NCI-H510A treated with DMSO at 0.1 percent for 48 hours (cell line): ENCODE measurements around the gene EPHB6.

Experiments used
- DNase-seq: peaks from one replicate; lab custom pipeline; 2025; lab: John Stamatoyannopoulos, UW

The EPHB6 gene

DNA sequence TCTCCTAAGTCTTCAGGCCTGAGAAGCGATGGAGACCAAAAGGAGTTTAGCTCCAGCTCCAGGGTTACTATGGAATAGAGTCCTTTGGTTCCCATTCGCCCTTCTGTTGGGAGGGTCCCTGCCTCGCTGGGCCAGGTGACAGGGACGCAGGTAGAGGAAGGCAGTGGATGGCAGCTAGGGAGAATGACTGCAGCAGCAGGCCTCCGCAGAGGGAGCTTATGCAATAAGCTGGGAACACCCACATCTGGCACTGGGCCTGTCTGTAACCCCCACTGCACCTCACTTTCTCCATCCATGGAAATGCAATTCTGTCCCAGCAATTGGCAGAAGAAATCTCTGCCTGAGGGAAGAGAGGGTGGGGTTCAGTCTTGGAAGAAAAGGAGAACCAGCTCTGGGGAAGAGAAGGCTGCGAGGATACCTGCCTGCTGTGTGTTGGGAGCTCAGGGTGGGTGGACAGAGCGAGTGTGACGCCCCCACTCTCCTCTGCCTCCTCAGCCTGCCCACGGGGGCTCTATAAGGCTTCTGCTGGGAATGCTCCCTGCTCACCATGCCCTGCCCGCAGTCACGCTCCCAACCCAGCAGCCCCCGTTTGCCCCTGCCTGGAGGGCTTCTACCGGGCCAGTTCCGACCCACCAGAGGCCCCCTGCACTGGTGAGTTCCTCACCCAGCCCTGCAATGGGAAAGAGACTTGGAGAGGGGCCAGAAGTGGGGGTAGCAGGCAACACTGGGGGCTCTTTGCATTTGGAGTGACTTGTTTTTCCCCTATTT is 10.3 kb downstream of the EPHB6 start:
- no peak for DNase-seq

DNA sequence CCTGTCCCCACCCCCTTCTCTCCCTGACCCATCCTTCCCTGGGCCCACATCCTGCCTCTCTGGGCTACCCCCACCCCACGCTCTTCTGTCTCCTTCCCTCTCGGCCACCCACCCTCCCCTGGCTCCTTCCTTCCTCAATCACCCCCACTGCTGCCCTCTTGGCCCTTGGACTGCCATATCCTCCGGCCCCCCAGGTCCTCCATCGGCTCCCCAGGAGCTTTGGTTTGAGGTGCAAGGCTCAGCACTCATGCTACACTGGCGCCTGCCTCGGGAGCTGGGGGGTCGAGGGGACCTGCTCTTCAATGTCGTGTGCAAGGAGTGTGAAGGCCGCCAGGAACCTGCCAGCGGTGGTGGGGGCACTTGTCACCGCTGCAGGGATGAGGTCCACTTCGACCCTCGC is 10.9 kb downstream of the EPHB6 start:
- no peak for DNase-seq

DNA sequence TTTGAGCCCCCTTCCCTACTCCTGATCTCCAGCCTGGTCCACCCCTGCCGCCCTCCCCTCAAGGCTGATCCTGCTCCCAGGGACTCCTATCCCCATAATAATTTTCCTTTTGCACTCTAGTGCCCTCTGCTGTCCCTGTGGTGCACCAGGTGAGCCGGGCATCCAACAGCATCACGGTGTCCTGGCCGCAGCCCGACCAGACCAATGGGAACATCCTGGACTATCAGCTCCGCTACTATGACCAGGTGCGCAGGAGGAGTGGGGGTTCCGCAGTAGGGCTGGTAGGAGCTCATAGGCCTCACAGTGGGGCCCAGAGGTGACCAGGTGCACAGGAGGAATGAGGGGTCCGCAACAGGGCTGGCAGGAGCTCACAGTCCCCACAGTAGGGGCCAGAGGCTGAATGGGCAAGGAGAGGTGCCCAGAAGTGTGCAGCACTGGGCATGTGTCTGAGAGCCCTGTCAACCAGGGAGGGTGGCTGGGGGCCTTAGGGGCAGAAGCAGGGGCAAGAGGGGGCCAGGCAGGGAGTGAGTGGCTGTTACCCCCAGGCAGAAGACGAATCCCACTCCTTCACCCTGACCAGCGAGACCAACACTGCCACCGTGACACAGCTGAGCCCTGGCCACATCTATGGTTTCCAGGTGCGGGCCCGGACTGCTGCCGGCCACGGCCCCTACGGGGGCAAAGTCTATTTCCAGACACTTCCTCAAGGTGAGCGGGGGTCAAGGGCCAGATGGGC is 11.7 kb downstream of the EPHB6 start:
- DNase-seq = no peak

DNA sequence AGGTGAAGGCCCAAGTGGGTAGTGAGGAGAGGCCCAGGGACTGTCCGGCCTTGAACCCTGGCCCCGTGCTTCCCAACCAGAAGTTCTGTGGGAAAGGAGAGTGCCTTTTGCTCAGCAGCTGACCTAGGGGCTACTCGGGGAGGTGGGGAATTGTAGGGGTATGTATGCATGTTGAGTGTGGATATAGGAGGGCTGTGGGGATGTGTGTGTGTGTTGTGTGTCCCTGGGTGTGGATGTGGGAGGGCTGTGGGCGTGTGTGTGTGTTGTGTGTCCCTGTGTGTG is 12.2 kb downstream of the EPHB6 start:
- no peak for DNase-seq

DNA sequence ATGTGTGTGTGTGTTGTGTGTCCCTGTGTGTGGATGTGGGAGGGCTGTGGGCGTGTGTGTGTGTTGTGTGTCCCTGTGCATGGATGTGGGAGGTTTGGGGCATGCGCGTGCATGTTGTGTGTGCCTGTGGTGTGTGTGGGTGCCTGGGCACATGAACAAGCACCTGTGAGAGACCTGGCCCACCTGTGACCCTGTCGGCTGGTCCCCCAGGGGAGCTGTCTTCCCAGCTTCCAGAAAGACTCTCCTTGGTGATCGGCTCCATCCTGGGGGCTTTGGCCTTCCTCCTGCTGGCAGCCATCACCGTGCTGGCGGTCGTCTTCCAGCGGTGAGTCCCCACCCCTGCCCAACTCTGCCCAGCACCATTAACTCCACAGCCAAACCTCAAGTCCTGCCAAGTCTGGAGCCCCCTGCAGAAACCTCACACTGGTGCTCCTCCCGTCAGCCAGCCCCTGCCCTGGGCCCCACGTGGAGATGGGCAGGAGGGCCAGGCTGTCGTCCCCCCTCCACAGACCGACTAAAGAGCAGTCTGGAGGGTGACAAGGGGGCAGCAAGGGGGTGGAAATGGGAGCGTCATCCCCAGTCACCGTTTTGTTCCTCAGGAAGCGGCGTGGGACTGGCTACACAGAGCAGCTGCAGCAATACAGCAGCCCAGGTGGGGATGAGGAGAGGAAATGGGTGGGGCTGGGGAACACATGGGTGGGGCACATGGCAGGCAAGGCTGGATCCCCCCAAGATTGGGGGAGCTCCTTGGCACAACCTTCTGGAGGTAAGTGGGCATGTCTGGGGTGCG is 12.7 kb downstream of the EPHB6 start:
- DNase-seq = no peak

DNA sequence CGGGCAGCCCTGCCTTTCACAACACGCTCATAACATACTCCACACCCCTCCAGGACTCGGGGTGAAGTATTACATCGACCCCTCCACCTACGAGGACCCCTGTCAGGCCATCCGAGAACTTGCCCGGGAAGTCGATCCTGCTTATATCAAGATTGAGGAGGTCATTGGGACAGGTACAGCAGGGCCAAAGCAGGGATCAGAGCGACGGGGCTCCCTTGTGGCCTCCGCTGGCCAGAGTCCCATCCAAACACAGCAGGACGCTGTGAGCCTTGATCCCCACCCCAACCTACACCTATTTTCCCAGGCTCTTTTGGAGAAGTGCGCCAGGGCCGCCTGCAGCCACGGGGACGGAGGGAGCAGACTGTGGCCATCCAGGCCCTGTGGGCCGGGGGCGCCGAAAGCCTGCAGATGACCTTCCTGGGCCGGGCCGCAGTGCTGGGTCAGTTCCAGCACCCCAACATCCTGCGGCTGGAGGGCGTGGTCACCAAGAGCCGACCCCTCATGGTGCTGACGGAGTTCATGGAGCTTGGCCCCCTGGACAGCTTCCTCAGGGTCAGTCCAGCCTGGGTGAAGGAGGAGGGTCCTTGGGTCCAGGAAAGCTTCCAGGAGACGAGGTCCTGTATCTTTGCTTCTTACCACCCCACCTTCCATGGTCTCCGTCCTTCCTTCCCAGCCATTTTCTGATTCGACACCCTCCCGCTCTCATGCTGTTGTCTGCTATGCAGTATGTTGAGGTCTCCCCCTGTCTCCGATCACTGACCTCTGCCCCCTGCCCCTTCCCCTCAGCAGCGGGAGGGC is 13.5 kb downstream of the EPHB6 start:
- DNase-seq = no peak

DNA sequence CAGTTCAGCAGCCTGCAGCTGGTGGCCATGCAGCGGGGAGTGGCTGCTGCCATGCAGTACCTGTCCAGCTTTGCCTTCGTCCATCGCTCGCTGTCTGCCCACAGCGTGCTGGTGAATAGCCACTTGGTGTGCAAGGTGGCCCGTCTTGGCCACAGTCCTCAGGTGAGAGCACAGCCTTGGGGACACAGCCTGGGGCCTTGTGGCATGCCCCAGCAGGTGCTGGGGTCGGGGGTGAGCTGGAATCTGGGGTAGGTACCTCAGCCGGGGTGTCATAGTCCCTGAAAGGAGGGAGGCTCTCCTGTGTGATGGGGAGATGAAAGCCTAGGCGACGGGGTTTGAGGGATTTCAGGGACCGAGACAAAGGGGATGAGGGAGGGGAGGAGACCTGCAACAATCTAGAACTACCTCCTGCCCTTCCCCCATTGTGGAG is 14.1 kb downstream of the EPHB6 start:
- no peak for DNase-seq

DNA sequence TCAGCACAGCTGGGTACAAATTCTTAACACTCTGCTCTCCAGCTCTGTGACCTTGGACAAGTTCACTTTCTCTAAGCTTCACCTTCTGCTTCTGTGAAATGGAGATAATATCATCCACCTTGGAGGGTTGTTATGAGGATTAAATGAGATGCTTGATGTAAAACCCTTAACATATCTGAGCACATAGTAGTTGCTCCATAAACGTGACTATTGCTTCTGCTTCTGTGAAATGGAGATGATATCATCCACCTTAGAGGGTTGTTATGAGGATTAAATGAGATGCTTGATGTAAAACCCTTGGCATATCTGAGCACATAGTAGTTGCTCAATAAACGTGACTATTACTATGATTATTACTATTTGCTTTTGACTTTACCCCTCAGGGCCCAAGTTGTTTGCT is 14.6 kb downstream of the EPHB6 start:
- no peak for DNase-seq

DNA sequence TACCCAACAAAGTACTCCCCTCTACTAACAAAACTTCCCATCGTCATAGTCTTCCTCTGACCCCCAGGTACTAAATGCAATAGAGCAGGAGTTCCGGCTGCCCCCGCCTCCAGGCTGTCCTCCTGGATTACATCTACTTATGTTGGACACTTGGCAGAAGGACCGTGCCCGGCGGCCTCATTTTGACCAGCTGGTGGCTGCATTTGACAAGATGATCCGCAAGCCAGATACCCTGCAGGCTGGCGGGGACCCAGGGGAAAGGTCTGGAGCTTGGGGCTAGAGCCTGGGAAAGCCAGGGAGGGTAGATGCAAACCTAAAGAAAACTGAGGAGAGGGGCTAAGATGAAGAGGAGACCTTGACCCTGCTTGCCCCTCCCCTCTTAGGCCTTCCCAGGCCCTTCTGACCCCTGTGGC is 15.3 kb downstream of the EPHB6 start:
- no peak for DNase-seq

DNA sequence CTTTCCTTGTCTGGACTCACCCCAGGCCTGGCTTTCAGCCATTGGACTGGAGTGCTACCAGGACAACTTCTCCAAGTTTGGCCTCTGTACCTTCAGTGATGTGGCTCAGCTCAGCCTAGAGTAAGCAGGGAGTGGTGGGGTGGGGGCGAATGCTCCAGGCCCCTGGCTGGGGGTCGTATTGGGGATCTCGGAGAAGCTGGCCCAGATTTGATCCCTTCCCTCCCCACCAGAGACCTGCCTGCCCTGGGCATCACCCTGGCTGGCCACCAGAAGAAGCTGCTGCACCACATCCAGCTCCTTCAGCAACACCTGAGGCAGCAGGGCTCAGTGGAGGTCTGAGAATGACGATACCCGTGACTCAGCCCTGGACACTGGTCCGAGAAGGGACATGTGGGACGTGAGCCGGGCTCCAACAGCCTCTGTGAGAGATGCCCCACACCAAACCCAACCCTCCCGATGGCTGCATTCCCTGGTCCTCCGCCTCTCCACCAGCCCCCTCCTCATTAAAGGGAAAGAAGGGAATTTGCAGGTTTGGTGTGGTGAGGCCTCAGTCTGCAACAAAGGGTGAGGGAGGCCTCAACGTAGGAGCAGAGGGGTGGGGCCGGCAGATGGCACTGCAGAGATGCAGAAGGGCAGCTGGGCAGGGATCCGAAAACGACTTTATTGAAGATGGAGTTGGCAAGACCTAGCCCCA is 15.8 kb downstream of the EPHB6 start:
- DNase-seq = no peak

DNA sequence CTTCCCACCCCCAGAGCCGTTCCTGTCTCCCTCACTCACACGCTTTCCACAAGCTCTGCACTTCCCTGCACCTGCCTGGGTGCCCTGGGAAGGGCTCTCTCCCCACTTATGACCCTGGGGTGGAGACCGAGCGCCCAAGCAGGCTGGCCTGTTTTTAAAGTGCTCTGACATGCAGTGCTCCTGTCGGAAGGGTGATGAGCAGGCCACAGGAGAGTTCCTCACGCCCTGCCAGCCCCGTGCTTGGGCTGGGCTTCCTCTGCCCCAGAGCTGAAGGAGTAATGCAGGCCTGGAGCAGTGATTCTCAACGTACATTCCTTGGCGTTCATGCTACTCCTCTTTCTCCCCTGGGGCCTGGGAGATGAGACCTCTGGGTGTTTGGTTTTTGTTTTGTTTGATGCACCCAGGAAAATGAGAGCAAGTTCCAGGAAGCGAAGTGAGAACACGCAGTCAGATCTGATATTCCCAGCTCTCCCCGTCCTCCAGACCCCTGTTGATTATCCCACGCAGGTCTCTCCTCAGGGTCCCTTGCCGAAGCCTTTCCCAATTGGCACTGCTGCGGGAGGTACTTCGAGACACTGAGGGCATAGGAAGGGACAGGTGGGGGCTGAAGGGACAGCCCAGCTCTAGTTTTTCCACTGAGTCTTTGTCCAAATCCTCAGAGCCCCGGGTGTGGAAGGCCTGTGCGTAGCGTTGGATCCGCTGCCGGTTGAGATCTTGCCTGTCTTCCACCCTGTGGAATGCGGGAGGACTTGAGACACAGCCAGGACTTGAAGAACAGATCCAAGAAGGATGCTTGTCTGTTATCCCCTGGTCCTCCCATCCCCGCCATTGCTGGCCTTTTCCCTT is 16.6 kb downstream of the EPHB6 start:
- no peak for DNase-seq

DNA sequence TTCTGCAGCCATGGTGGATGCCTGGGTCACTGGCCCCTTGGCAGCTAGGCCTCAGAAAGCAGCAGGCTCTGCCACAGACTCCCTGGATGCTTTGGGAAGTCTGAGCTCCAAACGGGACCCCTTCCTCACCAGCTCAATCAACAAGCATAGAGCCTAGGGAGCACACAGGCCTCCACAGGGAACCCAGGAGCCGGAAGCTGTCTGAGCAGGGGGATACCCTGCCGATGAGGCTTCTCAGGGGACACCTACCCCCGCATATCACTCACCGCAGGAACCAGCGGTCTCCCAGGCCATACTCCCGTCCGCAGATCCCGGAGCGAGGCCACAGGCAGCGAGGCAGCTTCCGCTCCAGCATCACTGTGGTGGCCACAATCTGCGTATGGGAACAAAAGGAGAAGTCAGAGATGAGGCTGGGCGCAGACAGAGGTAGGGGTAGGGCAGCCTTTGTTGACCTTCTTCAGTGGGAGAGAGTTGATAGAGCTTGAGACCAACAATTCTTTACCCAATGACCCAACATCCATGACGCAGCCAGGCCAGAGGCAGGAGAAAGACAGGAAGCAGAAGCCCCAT is 17.3 kb downstream of the EPHB6 start:
- no peak for DNase-seq

DNA sequence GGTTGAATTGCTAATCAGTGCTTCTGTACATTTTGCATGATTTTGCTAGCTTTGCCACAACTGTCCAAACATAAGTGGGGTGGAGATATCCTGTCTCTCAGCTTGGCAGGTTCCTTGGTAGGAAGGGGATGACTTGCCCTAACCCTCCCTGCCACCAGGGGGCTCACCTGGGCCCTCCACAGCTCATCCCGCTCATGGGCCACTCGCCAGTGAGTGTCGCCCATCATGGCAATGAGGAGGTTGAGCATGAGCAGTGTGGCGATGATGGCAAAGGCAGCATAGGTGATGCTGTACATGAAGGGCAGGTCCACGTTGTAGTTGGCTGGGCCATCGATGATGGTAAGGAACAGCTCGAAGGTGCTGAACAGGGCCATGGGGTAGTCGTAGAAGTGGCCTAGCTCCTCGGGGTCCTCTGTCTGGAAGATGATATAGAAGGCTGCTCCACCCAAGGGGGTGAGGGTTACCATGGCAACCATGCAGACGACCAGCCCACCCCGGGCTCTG is 18.5 kb downstream of the EPHB6 start:
- DNase-seq = no peak

DNA sequence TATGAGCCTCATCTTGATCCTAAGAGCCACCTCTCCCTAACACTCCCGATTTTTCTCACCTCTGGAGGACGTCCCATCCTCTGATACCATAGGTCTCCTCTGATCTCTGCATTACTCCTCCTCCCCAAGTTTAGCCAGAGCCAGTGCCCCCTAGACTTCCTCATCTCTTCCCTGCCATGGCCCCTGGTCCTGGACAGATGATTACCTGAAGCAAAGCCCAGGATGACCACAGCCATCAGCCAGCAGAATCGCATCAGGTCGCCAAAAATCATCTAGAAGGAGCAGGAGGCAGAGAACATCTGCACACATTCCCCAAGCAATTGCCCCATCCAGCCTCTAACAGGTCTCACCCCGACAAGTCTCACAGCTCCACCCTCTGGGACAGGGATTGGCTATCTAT is 19.0 kb downstream of the EPHB6 start:
- DNase-seq = no peak

DNA sequence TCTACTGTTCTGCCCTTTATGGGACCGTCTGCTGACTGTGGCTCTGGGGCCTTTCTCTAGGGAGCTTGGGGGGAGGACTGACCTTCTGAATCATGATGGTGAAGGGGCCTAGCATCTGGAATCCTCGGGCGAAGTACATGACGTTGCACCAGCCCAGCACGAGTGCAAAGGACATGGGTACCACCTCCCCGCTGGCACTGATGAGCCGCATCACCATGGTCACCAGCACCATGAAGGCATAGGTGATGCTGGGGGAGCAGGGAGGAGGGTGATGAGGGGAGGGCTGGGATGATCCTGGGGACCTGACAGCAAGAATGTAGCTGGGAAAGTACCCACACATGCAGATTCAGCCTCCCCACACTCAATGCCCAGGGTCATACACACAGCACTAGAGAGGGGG is 19.5 kb downstream of the EPHB6 start:
- DNase-seq = no peak

DNA sequence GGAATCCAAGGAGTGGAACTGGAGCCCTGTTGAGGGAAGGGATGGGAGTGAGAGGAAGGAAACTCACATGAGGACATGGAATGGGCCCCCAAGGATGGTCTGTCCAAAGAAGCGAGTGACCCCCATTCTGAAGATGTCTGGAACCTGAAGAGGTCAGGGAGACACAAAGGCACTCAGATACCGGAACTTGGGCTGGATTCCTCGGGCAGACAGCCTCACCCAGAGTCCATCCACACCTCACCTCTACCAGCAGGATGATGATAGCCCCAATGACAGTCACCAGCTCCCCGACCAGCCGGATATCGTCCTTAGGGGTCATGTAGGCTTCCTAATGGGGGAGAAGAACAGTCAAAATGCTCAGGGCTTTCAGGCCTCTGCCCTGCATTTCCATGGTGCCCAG is 20.0 kb downstream of the EPHB6 start:
- DNase-seq = no peak

DNA sequence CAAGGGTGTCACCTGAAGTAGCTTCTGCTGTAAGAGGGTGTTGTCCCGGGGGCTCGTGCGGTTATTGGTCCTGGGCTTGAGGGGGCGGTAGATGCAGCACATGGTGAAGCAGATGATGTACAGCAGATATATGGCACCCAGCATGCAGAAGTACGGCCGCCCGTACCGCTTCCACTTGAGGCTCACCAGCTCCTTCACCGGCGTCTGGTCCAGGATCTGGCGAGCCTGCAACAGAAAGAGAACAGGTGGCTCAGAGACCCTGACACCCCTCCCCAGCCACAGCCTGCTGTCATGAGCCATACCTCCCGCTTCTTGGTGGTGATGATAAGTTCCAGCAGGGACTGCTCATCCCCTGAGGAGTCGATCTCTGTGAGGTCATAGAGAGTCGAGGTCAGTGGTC is 20.6 kb downstream of the EPHB6 start:
- DNase-seq = no peak

DNA sequence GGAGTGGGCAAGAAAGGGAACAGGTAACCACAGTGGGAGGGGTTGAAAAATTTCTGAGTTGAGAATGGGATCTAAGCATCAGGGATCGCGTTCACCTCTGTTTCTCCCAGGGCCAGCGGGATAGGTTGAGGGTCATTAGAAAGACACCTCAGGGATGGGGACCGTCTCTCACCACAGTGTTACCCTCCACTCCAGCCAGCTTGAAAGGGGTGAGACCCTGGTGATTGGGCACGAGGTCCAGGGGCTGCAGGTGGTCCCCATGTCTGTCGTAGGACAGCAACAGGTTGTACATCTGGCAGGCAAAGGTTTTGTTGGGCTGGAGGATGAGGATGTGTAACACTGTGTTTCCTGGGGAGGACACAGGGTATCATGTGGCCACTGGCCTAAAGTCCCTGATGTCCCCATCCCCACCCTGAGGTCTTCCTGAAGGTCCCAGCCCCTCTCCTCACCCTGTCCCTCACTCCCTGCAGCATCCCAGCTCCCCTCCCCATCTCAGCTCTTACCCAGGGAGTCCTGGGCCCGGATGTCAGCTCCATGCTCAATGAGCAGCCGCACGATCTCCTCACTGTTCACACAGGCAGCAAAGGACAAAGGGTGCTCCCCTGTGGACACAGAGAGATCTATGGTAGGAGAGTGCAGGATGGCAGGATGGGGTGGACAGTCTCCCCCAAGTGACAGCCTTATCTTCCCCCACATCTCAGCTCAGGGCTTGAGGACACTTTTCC is 21.5 kb downstream of the EPHB6 start:
- DNase-seq = no peak
